KMS-11 (cell line): Measurements from ENCODE around the gene ERICH4.
"Not testable (repeated sequence)": the region's sequence is repeated elsewhere in the genome, so short reads cannot be mapped to it uniquely, and the experiment has no call there.

Source experiments
- H2AFZ ChIP-seq: fragments of 200-600 bp; sonication (generic); 2 replicates; pipeline ENCODE4 v1.6.1; 2016; ENCODE audit warnings: antibody characterized with exemption, mixed run types, low read depth
- H3K27ac ChIP-seq: fragments of 200-600 bp; sonication (generic); 2 replicates; pipeline ENCODE4 v1.6.1; 2016; ENCODE audit warnings: mild to moderate bottlenecking, mixed run types
- H3K27me3 ChIP-seq: fragments of 200-600 bp; sonication (generic); 2 replicates; pipeline ENCODE4 v1.6.1; 2017; ENCODE audit warnings: mild to moderate bottlenecking, low read depth, mixed run types, moderate library complexity; ENCODE audit not compliant: insufficient read depth
- H3K36me3 ChIP-seq: fragments of 200-600 bp; sonication (generic); 2 replicates; pipeline ENCODE4 v1.6.1; 2017; ENCODE audit warnings: mild to moderate bottlenecking, mixed run types; ENCODE audit not compliant: insufficient read depth
- H3K4me1 ChIP-seq: fragments of 200-600 bp; sonication (generic); 2 replicates; pipeline ENCODE4 v1.6.1; 2016; ENCODE audit warnings: mild to moderate bottlenecking, low read depth, mixed run types; ENCODE audit not compliant: poor library complexity, severe bottlenecking
- H3K4me2 ChIP-seq: fragments of 200-600 bp; sonication (generic); 2 replicates; pipeline ENCODE4 v1.7.0; 2016; ENCODE audit warnings: mild to moderate bottlenecking, mixed run types
- H3K4me3 ChIP-seq: fragments of 200-600 bp; sonication (generic); IDR thresholded peaks from 2 replicates; pipeline ENCODE4 v1.6.1; 2017; ENCODE audit warnings: low read depth, low read length, mixed read lengths; ENCODE audit not compliant: insufficient read depth
- H3K79me2 ChIP-seq: fragments of 200-600 bp; sonication (generic); 2 replicates; pipeline ENCODE4 v1.6.1; 2016; ENCODE audit warnings: low read depth, mixed run types; ENCODE audit not compliant: insufficient read depth
- H3K9ac ChIP-seq: fragments of 200-600 bp; sonication (generic); 2 replicates; pipeline ENCODE4 v1.6.1; 2016; ENCODE audit warnings: mild to moderate bottlenecking, mixed run types
- H4K20me1 ChIP-seq: fragments of 200-600 bp; sonication (generic); 2 replicates; pipeline ENCODE4 v1.6.1; 2016; ENCODE audit warnings: mild to moderate bottlenecking, mixed run types; ENCODE audit not compliant: insufficient read depth
- TF ChIP-seq, protein P1 (sequence below): fragments of 200-600 bp; sonication (generic); conservative IDR thresholded peaks from 2 replicates; pipeline ENCODE4 v1.6.1; 2017; ENCODE audit warnings: low read depth, mild to moderate bottlenecking, antibody characterized with exemption, low read length, moderate library complexity, mixed read lengths

Gene ERICH4

GRCh38 chr19:41456342-41456918 is 13.5 kb downstream of the ERICH4 start:
- H3K36me3 ChIP-seq = no peaks in the 10 kb centered on the region
- H3K9ac ChIP-seq = no peak overlapping the region
- peak overlapping the region; percentile 32; the same call in 1 of the 2 replicates for H3K4me2 ChIP-seq
- no peak overlapping the region for H3K4me3 ChIP-seq
- no peaks in the 10 kb centered on the region for H3K27me3 ChIP-seq
- no peaks in the 10 kb centered on the region for H4K20me1 ChIP-seq
- no peak overlapping the region for H3K27ac ChIP-seq
- H2AFZ ChIP-seq = no peak overlapping the region
- TF ChIP-seq, protein P1, sequence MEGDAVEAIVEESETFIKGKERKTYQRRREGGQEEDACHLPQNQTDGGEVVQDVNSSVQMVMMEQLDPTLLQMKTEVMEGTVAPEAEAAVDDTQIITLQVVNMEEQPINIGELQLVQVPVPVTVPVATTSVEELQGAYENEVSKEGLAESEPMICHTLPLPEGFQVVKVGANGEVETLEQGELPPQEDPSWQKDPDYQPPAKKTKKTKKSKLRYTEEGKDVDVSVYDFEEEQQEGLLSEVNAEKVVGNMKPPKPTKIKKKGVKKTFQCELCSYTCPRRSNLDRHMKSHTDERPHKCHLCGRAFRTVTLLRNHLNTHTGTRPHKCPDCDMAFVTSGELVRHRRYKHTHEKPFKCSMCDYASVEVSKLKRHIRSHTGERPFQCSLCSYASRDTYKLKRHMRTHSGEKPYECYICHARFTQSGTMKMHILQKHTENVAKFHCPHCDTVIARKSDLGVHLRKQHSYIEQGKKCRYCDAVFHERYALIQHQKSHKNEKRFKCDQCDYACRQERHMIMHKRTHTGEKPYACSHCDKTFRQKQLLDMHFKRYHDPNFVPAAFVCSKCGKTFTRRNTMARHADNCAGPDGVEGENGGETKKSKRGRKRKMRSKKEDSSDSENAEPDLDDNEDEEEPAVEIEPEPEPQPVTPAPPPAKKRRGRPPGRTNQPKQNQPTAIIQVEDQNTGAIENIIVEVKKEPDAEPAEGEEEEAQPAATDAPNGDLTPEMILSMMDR = no peak
- peaks cover 31% of the 10 kb centered on the region for H3K4me1 ChIP-seq
- no peaks in the 10 kb centered on the region for H3K79me2 ChIP-seq

DNA sequence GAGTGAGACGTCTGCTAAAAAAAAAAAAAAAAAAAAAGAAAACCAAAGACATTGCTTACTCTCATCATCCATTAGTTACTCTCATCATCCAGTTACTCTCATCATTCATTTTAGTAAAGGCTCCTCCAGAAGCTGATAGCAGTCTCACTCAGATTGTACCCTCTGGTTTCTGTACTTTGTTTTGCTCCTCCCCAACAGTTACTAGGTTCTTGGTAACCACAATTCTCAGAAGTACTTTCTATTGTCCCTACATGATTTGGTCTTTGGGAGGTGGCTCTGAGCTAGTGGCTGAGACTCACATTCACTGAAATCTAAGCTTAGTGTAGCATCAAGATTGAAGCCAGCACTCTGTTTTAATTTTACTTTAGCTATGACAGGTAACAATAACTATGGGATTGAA is 14.3 kb downstream of the ERICH4 start:
- H3K79me2 ChIP-seq = no peaks in the 10 kb centered on the region
- H3K27me3 ChIP-seq = no peaks in the 10 kb centered on the region
- no peak overlapping the region for H3K27ac ChIP-seq
- no peak overlapping the region for H3K4me3 ChIP-seq
- TF ChIP-seq, protein P1 = no peak
- no peak overlapping the region for H3K9ac ChIP-seq
- no peaks in the 10 kb centered on the region for H4K20me1 ChIP-seq
- H3K4me1 ChIP-seq = peaks cover 31% of the 10 kb centered on the region
- H3K36me3 ChIP-seq = no peaks in the 10 kb centered on the region
- H2AFZ ChIP-seq = no peak overlapping the region
- H3K4me2 ChIP-seq = peak overlapping the region; percentile 32; the same call in 1 of the 2 replicates

DNA sequence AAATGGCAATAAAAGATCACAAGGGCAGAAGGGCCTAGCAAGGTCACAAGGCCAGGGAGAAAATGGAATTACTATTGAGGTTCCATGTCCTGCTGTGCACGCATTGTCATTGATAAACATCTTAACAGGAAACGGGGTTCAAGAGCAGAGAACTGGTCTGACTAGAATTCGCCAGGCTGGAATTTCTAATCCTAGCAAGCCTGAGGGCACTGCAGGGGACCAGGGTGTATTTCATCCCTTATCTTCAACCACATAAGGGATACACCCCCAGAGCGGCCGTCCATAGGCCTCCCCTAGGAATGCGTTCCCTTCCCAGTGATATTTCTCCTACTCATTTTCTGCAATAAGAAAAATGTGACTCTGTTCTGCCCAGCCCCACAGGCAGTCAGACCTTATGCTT is 19.5 kb downstream of the ERICH4 start:
- H4K20me1 ChIP-seq = no peaks in the 10 kb centered on the region
- H3K4me1 ChIP-seq = peaks cover 11% of the 10 kb centered on the region
- no peak overlapping the region for H3K27ac ChIP-seq
- H2AFZ ChIP-seq = no peak overlapping the region
- no peak overlapping the region for H3K4me2 ChIP-seq
- no peak overlapping the region for H3K4me3 ChIP-seq
- TF ChIP-seq, protein P1 = no peak
- no peak overlapping the region for H3K9ac ChIP-seq
- H3K36me3 ChIP-seq = no peaks in the 10 kb centered on the region
- no peaks in the 10 kb centered on the region for H3K79me2 ChIP-seq
- no peaks in the 10 kb centered on the region for H3K27me3 ChIP-seq

DNA sequence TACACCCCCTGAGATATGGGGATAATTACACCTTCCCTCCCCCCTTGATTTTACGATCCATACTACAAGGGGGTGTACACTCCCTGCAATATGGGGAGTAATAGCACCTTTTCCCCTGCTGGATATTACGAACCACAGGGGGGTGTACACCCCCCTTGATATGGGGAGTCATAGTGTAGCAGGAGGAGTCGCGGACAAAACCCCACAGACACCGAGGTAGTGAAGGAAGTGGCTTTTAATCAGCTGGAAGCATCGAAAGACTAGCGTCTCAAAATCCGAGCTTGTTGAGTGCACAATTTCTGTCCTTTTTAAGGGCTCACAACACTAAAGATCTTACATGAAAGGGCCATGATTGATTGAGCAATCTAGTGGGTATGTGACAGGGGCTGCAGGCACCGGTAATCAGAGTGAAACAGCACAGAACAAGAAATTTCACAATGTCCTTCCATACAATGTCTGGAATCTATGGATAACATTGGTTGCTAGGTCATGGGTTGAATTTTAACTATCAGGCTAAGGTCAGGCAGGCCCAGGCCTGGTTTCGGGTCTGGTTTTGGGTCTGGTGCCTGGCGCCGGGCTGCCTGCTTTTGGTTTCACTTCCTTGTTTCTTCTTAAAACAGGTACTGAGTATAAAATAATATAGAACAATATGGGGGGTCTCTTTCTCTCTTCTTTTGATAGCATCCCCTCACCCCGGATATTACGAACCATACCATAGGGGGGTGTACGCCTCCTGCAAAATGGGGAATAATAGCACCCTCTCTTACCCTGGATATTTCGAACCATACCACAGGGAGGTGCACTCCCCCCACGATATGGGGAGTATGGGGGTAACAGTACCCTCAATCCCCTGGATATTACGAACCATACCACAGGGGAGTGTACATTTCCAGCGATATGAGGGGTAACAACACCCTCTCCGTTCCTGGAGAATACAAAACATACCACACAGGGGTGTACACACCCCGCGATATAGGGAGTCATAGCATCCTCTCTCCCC is 20.6 kb downstream of the ERICH4 start:
- H3K27ac ChIP-seq, H3K79me2 ChIP-seq, H4K20me1 ChIP-seq, H3K4me1 ChIP-seq, H3K36me3 ChIP-seq, H3K4me3 ChIP-seq, H3K9ac ChIP-seq, H3K27me3 ChIP-seq, H2AFZ ChIP-seq, H3K4me2 ChIP-seq: not testable (repeated sequence)

DNA sequence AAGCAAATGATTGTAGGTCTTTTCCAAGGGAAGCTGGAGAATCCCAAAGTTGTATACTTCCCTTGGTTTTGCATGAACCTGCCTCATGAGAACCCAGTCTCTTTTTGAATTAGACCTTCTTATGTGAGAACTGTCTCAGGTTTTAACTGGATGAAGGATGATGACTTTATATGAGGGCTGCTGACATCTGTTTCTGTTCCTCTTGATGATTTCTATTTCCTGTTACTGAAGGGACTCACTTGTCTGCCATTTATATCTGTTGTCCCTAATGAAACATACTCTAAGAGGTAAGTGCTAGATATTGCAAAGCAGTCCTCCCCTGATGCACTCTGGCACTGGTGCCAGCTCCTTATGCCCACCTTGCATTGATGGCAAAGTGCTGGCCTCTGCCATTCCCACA is 33.6 kb downstream of the ERICH4 start:
- H3K36me3 ChIP-seq = no peaks in the 10 kb centered on the region
- no peaks in the 10 kb centered on the region for H4K20me1 ChIP-seq
- no peaks in the 10 kb centered on the region for H3K4me1 ChIP-seq
- H3K27ac ChIP-seq = no peak overlapping the region
- H2AFZ ChIP-seq = no peak overlapping the region
- no peaks in the 10 kb centered on the region for H3K79me2 ChIP-seq
- H3K9ac ChIP-seq = no peak overlapping the region
- TF ChIP-seq, protein P1 = no peak
- no peak overlapping the region for H3K4me2 ChIP-seq
- peaks cover 4% of the 10 kb centered on the region; the same call in 1 of the 2 replicates for H3K27me3 ChIP-seq
- H3K4me3 ChIP-seq = no peak overlapping the region
